Posterior vena cava (tissue), 2 donors: ENCODE measurements around the gene AMHR2. TPM values are rescaled to one million over a fixed set of nuclear protein-coding genes. Genes with fewer than 3 reads are reported as not detected.
"Not testable (repeated sequence)": the region's sequence is repeated elsewhere in the genome, so short reads cannot be mapped to it uniquely, and the experiment has no call there.

Source experiments
- DNase-seq: peaks from one replicate; pipeline ENCODE4 v3.0.0-alpha.2; 2020; ENCODE audit warnings: low spot score
- intact Hi-C, 2 donors: fragments of 100-400 bp; cut with DNase I; formaldehyde crosslinking; loops; one replicate each; pipeline versions ENCODE4 v1.14.1 to v1.14.2; 2022 to 2023
- long read RNA-seq, 2 donors: library from polyadenylated mRNA; unstranded; transcript quantifications; one replicate each; pipeline ENCODE4 v2.0.0, GENCODE V29; 2020 to 2021
- total RNA-seq, 2 donors: library from RNA; stranded (reverse); fragmentation: NEBNext Ultra II Directional; extraction: Animal tissue kit (Norgen Biotek cat#: 25700); gene quantifications; one replicate each; pipeline ENCODE4 v1.2.1, GENCODE V29; 2021
- donor health status: DM: yes; HTN: yes; CAD: no.
- donor health status: DM: yes; HTN: yes; CAD: no.

The AMHR2 gene
- not detected for total RNA-seq
- long read RNA-seq, donor 1: 0 reads
- long read RNA-seq, donor 2: 0 reads

DNA sequence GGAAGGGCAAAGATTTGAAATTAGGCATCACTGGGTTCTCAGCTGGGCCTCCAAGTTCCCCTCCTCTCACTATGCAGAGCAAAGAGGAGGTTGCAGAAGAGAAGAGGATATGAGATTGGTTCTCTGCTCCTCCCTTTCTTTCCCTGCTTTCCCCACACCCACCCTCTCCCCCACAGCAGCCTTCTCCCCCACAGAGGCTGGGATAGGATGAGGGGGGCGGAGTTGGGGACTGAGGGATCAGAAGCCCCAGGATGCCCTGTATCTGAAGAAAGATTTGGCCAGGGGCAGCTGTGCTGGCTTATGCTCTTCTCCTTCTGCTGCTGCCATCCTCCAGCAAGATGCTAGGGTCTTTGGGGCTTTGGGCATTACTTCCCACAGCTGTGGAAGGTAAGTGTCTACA is at the start of gene AMHR2:
Gene AMHR2, plus strand, starts transcription at position 259 of the 400 bp plus-strand sequence. Its CDS starts 80 bp downstream, at position 339.
- DNase-seq: peak; percentile 43
- intact Hi-C loops: no loop called here

- intact Hi-C loops, DNase-seq: not testable (repeated sequence)
Observed at GRCh38 chr12:53374277-53374676, 49.4 kb upstream of the AMHR2 start.

DNA sequence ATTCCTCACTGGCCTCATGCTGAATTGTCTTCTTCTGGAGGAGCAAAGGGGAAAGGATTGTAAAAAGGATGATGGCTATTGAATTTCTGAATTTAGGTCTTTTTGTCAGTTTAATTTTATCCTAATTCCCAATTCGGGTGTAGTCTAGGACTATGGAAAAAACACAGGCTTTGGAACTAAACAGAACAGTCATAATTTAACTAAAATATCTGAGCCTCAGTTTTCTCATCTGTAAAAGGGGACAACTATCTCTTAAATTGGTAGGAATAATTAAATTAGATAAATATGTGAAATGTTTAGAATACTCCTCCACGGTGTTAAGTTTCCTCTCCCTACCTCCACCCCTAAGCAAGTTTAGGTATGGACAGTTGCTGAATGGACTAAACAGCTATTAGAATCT is 46.9 kb upstream of the AMHR2 start:
- DNase-seq: no peak
- intact Hi-C loops: no loop called here

- intact Hi-C loops: no loop called here
- no peak for DNase-seq
Observed at GRCh38 chr12:53378222-53378621, 45.4 kb upstream of the AMHR2 start.

DNA sequence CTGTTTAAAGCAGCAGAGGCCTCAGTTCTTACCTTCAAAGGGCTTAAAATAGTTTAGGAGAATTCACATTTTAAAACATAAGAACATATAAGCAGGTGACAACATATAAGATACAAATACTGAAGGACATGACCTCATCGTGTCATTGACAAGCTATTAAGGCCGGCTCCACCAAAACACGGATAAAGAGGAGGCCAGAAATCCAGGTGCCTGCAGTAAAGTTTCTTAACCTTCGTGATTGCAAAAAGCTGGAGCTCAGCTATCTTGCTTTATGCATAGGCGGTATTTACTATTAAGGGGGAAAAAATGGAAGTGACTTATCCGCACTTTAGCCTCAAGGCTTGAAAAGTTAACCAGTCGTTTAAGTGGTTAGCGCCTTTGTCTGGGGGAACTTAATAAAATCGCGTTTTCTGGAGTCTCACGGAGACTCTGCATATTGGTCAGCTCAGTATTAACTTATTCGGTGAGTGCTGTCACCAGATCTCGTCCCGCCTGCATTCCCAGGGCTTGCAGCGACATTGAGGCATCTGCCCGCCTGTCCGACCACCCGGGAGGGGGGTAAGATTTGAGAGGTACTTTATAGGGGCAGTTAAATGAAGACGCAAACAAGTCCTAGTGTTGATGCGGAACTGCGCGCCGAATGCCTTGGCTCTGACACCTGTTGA is 44.8 kb upstream of the AMHR2 start:
- intact Hi-C loops: no loop called here
- DNase-seq: no peak

DNA sequence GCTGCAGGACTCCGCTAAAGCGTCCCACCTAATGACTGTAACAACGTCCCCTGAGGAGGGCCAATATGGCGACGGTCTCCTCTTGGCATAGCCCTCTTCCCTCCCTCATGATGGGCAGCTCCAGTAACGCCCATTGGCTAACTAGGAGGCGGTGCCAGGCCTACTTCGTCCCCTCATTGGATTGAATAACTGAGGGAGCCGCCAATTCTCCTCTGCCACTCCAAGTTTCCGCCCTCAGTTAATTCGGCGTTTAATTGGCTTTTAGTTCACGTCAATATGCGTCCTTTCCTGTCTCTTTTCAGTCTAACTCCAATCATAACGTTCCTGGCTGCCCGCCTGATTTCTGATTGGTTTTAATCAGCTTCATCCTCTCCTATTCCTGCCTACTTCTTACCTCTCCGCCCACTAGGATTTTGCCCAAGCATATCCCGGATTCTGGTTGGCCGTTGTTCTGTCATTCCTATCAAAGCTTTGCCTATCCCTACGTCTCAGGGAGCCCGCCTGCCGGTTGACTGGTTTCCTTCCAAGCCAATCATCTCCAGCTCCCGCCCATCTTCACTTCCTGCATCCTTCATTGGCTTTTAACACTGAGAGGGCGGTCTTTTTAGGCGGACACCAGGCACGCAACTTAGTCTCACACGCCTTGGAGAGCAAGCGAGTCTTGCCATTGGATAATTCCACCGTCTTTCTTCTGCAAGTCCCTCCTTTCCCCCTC is 44.1 kb upstream of the AMHR2 start:
- intact Hi-C loops: no loop called here
- DNase-seq: peak; percentile 99

DNA sequence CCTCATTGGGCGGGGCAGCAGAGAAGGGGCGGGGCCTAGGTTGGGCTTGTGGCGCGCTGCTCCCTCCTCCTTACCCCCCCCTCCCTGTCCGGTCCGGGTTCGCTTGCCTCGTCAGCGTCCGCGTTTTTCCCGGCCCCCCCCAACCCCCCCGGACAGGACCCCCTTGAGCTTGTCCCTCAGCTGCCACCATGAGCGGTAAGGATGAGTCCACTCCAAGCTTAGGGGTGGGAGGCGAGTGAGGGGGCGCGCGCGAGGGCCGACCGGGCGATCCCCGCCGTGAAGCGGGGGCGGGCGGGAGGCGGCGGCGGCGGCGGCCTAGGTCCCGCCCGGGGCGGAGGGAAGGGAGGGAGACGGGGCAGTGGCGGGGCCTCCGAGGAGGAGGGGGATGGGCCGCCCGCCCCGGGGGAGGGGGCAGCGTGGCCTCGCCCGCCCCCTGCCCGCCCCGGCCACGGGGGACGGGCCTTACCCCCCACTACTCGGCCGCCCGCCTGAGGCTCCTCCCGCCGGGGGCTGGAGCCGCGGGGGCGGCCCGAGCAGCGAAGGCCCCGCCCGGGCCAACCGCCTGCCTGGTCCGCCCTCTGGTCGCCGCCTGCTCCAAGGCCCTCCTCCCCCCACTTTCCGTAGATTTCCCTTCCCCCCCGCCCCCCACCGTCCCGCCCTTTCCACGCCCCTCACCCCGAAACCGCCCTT is 43.4 kb upstream of the AMHR2 start, which contains the start of gene SP1:
Gene SP1, plus strand, starts transcription at position 73 of the 690 bp plus-strand sequence. Its CDS starts 116 bp downstream, at position 189.
- peak; percentile 97 for DNase-seq
- intact Hi-C loops: no loop called here

DNA sequence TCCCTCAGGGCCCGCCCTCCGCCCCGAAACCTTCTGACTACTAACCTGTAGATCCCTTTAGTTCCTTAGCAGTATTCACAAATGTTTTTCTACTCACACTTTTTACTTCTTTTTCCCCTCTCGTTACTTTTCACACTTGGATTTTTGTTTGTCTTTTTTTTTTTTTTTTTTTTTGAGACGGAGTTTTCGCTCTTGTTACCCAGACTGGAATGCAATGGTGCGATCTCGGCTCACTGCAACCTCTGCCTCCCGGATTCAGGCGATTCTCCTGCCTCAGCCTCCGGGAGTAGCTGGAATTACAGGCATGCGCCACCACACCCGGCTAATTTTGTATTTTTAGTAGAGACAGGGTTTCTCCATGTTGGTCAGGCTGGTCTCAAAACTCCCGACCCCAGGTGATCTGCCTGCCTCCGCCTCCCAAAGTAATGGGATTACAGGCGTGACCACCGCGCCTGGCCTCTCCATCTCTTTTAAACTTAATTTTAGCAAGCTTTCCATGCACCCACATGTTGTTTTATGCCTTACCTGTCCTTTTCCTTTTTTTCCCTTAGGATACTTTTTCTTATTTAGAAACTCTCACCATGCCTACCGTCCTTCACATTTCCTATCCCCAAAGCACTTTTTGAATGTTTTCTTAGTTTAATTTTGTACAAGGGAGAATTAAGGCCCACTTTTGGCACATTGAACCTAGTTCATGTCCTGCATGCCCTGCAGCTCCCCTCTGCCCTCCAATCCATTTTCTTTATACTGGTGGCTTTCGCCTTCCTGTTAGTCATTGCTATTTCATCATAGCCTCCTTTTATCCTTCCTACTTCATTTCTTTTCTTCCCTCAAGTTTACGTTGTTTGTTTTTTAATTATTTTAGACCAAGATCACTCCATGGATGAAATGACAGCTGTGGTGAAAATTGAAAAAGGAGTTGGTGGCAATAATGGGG is 42.6 kb upstream of the AMHR2 start:
- intact Hi-C loops: no loop called here

DNA sequence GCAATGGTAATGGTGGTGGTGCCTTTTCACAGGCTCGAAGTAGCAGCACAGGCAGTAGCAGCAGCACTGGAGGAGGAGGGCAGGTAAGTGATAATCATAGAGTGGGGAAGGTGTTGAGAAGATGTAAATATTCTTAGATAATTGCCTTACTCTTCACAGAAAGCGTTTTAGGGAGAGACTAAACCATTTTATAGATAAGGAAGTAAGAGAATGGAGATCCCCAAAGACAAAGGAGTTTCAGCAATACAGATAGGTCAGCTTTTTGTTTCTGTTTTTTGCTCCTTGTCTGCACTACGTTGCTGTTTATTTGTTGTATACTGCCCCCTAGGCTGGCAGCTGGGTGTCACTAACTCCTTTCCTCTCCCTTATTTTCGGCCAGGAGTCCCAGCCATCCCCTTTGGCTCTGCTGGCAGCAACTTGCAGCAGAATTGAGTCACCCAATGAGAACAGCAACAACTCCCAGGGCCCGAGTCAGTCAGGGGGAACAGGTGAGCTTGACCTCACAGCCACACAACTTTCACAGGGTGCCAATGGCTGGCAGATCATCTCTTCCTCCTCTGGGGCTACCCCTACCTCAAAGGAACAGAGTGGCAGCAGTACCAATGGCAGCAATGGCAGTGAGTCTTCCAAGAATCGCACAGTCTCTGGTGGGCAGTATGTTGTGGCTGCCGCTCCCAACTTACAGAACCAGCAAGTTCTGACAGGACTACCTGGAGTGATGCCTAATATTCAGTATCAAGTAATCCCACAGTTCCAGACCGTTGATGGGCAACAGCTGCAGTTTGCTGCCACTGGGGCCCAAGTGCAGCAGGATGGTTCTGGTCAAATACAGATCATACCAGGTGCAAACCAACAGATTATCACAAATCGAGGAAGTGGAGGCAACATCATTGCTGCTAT is 41.7 kb upstream of the AMHR2 start:
- intact Hi-C loops: no loop called here
- DNase-seq: peak; percentile 83

More for the DNA sequence above, 42.6 kb upstream of the AMHR2 start:
- no peak for DNase-seq

- intact Hi-C loops: no loop called here
- DNase-seq: no peak
Observed at GRCh38 chr12:53383258-53383657, 40.4 kb upstream of the AMHR2 start.

GRCh38 chr12:53386381-53386780 is 37.3 kb upstream of the AMHR2 start:
- intact Hi-C loops, DNase-seq: not testable (repeated sequence)

GRCh38 chr12:53388932-53389331 is 34.7 kb upstream of the AMHR2 start:
- intact Hi-C loops: no loop called here
- DNase-seq: no peak

- intact Hi-C loops: no loop called here
- no peak for DNase-seq
Observed at GRCh38 chr12:53389702-53390101, 34.0 kb upstream of the AMHR2 start.

DNA sequence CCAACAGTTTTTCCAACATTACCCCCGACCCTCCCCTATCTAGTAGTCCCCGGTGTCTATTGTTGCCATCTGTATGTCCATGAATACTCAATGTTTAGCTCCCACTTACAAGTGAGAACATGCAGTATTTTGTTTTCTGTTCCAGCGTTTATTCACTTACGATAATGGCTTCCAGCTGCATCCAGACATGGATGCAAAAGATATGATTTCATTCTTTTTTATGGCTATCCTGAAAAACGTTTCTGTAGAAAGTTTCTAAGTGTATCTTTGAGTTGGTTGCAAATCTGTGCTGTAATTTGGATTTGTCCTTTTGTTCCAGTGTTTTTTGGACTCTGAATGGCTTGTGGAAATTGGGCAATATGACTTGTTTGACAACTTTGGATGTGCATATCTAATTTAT is 31.9 kb upstream of the AMHR2 start:
- intact Hi-C loops: no loop called here
- no peak for DNase-seq

GRCh38 chr12:53399896-53400295 is 23.8 kb upstream of the AMHR2 start:
- intact Hi-C loops: no loop called here
- no peak for DNase-seq

DNA sequence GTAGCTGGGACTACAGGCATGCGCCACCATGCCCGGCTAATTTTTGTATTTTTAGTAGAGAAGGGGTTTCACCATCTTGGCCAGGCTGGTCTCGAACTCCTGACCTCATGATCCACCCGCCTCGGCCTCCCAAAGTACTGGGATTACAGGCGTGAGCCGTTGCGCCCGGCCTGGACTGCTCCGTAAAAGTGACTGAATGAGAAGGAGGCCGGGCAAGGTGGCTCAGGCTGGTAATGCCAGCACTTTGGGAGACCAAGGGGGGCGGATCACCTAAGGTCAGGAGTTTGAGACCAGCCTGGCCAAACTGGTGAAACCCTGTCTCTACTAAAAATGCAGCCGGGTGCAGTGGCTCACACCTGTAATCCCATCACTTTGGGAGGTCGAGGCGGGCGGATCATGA is 21.3 kb upstream of the AMHR2 start:
- intact Hi-C loops, DNase-seq: not testable (repeated sequence)

DNA sequence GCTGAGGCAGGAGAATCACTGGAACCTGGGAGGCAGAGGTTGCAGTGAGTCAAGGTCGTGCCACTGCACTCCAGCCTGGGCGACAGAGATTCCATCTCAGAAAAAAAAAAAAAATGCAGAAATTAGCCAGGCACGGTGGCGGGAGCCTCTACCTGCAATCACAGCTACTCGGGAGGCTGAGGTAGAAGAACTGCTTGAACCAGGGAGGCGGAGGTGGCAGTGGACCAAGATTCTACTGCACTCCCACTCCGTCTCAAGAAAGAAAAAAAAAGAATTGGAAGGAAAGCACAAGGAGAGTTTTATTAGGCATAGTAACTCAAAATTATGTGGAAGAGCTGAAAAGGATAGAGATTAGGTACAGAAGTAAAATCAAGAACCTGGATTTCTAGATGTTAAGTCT is 20.8 kb upstream of the AMHR2 start:
- no peak for DNase-seq
- intact Hi-C loops: no loop called here

DNA sequence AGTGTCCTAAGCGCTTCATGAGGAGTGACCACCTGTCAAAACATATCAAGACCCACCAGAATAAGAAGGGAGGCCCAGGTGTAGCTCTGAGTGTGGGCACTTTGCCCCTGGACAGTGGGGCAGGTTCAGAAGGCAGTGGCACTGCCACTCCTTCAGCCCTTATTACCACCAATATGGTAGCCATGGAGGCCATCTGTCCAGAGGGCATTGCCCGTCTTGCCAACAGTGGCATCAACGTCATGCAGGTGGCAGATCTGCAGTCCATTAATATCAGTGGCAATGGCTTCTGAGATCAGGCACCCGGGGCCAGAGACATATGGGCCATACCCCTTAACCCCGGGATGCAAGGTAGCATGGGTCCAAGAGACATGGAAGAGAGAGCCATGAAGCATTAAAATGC is 12.7 kb upstream of the AMHR2 start:
- peak; percentile 44 for DNase-seq
- intact Hi-C loops: no loop called here
